ENCODE measurements around the gene PROCA1. TPM values are rescaled to one million over a fixed set of nuclear protein-coding genes. Genes with fewer than 3 reads are reported as not detected.
A peak's percentile ranks its signal among the peaks of the same experiment; 100 is the strongest.

The PROCA1 gene
- total and polyA plus RNA-seq, 9 of the 15 experiments (the other 6 are each of a cell fraction or from before 2014, with no cell fraction given), result 0.78 to 16.2 (median 5.6) TPM

GRCh38 chr17:28743243-28744103 lies 31.8 kb upstream of the PROCA1 start, which contains the start of gene TRAF4 (continued):
- TF ChIP-seq ZNF589 (CRISPR knock-in tag; IDR thresholded peaks at IDR 0.05; ENCODE audit: low read depth), result peak; percentile 39; the same call in 1 of the 2 replicates
- peak; percentile 50; the same call in 1 of the 2 replicates for TF ChIP-seq ARID1B (IDR thresholded peaks at IDR 0.05)
- peak; percentile 29; the same call in 1 of the 2 replicates for TF ChIP-seq NCOA1 (IDR thresholded peaks at IDR 0.05; ENCODE audit: low read depth)
- TF ChIP-seq TBP (optimal IDR thresholded peaks at IDR 0.05; ENCODE audit: low read depth, low read length), result peak; percentile 79
- TF ChIP-seq TCF7 (IDR thresholded peaks at IDR 0.05; ENCODE audit: borderline replicate concordance), result 0 out of 2 replicates have a peak, but pooled peaks have one; percentile 17
- TF ChIP-seq VEZF1 (CRISPR knock-in tag; IDR thresholded peaks at IDR 0.05), result peak; percentile 7
- TF ChIP-seq ZNF143 (CRISPR knock-in tag; IDR thresholded peaks at IDR 0.05), result no peak
- TF ChIP-seq CTCFL (IDR thresholded peaks at IDR 0.05; ENCODE audit: borderline replicate concordance, insufficient read depth, low read depth, low read length, poor library complexity, severe bottlenecking), result peak; percentile 98
- TF ChIP-seq MECOM (CRISPR knock-in tag; IDR thresholded peaks at IDR 0.05), result peak; percentile 59
- peak; percentile 12; the same call in 1 of the 2 replicates for TF ChIP-seq SPI1 (IDR thresholded peaks at IDR 0.05; ENCODE audit: borderline replicate concordance, low read depth, low read length)
- TF ChIP-seq DACH1 (IDR thresholded peaks at IDR 0.05; ENCODE audit: partially characterized antibody), result peak; percentile 58
- peak; percentile 72; the same call in 1 of the 2 replicates for TF ChIP-seq POLR2AphosphoS2 (IDR thresholded peaks at IDR 0.05; ENCODE audit: low read length)
- no peak for TF ChIP-seq SLC30A9 (CRISPR knock-in tag; IDR thresholded peaks at IDR 0.05)
- TF ChIP-seq, protein P1, sequence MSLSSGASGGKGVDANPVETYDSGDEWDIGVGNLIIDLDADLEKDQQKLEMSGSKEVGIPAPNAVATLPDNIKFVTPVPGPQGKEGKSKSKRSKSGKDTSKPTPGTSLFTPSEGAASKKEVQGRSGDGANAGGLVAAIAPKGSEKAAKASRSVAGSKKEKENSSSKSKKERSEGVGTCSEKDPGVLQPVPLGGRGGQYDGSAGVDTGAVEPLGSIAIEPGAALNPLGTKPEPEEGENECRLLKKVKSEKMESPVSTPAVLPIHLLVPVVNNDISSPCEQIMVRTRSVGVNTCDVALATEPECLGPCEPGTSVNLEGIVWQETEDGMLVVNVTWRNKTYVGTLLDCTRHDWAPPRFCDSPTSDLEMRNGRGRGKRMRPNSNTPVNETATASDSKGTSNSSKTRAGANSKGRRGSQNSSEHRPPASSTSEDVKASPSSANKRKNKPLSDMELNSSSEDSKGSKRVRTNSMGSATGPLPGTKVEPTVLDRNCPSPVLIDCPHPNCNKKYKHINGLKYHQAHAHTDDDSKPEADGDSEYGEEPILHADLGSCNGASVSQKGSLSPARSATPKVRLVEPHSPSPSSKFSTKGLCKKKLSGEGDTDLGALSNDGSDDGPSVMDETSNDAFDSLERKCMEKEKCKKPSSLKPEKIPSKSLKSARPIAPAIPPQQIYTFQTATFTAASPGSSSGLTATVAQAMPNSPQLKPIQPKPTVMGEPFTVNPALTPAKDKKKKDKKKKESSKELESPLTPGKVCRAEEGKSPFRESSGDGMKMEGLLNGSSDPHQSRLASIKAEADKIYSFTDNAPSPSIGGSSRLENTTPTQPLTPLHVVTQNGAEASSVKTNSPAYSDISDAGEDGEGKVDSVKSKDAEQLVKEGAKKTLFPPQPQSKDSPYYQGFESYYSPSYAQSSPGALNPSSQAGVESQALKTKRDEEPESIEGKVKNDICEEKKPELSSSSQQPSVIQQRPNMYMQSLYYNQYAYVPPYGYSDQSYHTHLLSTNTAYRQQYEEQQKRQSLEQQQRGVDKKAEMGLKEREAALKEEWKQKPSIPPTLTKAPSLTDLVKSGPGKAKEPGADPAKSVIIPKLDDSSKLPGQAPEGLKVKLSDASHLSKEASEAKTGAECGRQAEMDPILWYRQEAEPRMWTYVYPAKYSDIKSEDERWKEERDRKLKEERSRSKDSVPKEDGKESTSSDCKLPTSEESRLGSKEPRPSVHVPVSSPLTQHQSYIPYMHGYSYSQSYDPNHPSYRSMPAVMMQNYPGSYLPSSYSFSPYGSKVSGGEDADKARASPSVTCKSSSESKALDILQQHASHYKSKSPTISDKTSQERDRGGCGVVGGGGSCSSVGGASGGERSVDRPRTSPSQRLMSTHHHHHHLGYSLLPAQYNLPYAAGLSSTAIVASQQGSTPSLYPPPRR (CRISPR knock-in tag; IDR thresholded peaks at IDR 0.05; ENCODE audit: borderline replicate concordance), result no peak
- TF ChIP-seq, protein P2, sequence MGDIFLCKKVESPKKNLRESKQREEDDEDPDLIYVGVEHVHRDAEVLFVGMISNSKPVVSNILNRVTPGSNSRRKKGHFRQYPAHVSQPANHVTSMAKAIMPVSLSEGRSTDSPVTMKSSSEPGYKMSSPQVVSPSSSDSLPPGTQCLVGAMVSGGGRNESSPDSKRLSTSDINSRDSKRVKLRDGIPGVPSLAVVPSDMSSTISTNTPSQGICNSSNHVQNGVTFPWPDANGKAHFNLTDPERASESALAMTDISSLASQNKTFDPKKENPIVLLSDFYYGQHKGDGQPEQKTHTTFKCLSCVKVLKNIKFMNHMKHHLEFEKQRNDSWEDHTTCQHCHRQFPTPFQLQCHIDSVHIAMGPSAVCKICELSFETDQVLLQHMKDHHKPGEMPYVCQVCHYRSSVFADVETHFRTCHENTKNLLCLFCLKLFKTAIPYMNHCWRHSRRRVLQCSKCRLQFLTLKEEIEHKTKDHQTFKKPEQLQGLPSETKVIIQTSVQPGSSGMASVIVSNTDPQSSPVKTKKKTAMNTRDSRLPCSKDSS (IDR thresholded peaks at IDR 0.05; ENCODE audit: low read depth, partially characterized antibody), result no peak
